HepG2 (cell line): ENCODE data around the gene CPZ. TPM values are rescaled to one million over a fixed set of nuclear protein-coding genes. Genes with fewer than 3 reads are reported as not detected.

ENCODE experiments used
- MBNL3 ChIP-seq: fragments of 250-450 bp; sonication (Bioruptor Pico); conservative IDR thresholded peaks from 2 replicates; pipeline ENCODE4 v1.8.0; 2022; ENCODE audit warnings: mild to moderate bottlenecking, inconsistent platforms
- NFKB2 ChIP-seq: sonication (generic); formaldehyde crosslinking; IDR thresholded peaks from 2 replicates; pipeline ENCODE4 v1.4.0; 2020; ENCODE audit warnings: missing genetic modification reagents, borderline replicate concordance
- PAWR ChIP-seq: sonication (generic); formaldehyde crosslinking; IDR thresholded peaks from 2 replicates; pipeline ENCODE4 v1.4.0; 2020; ENCODE audit warnings: missing genetic modification reagents, mild to moderate bottlenecking, borderline replicate concordance
- ZNF136 ChIP-seq: sonication (generic); formaldehyde crosslinking; IDR thresholded peaks from 2 replicates; pipeline ENCODE4 v1.8.1; 2022; ENCODE audit warnings: low read depth, mild to moderate bottlenecking, moderate library complexity, missing genetic modification reagents
- ZNF562 ChIP-seq: sonication (generic); formaldehyde crosslinking; IDR thresholded peaks from 2 replicates; pipeline ENCODE4 v1.8.0; 2022; ENCODE audit warnings: missing genetic modification reagents, borderline replicate concordance
- ZNF563 ChIP-seq: sonication (generic); formaldehyde crosslinking; IDR thresholded peaks from 2 replicates; pipeline ENCODE4 v1.8.0; 2022; ENCODE audit warnings: mild to moderate bottlenecking, moderate library complexity, missing genetic modification reagents
- ZNF569 ChIP-seq: sonication (generic); formaldehyde crosslinking; IDR thresholded peaks from 2 replicates; pipeline ENCODE4 v1.5.0; 2020; ENCODE audit warnings: mild to moderate bottlenecking, missing genetic modification reagents, moderate library complexity, borderline replicate concordance
- ZNF7 ChIP-seq: IDR thresholded peaks from 2 replicates; pipeline ENCODE4 v1.6.1; 2016; ENCODE audit warnings: missing biosample characterization, missing genetic modification reagents
- polyA plus RNA-seq, 8 experiments: library from polyadenylated mRNA; depleted of rRNA in 3 of 8; stranded (reverse) in 7 of 8; unstranded in 1 of 8; fragments of >200 nt; fragmentation: Illumina TruSeq in 4 of 8; extraction: Trizol in 4 of 8; gene quantifications; 2 replicates each; pipeline versions ENCODE4 v1.2.1 to v1.2.3, GENCODE V29; 2011 to 2016; ENCODE audit warnings: low read depth in 4 of 8, missing spikeins in 1 of 8, mixed read lengths in 1 of 8; ENCODE audit not compliant: insufficient read depth in 1 of 8
- total RNA-seq, 5 experiments: library from RNA; depleted of rRNA; stranded (reverse); fragments of >200 nt; fragmentation: Illumina TruSeq; extraction: Trizol; gene quantifications; 2 replicates each; pipeline ENCODE4 v1.2.3, GENCODE V29; 2016; ENCODE audit warnings: low read depth in 1 of 5
- TF ChIP-seq, protein P1 (sequence below): sonication (generic); formaldehyde crosslinking; IDR thresholded peaks from 2 replicates; pipeline ENCODE4 v1.5.1; 2020; ENCODE audit warnings: mild to moderate bottlenecking, missing genetic modification reagents, borderline replicate concordance
- TF ChIP-seq, protein P2 (sequence below): sonication (generic); formaldehyde crosslinking; IDR thresholded peaks from 2 replicates; pipeline ENCODE4 v1.4.0; 2020; ENCODE audit warnings: missing genetic modification reagents, mild to moderate bottlenecking, borderline replicate concordance
- TF ChIP-seq, protein P3 (sequence below): sonication (generic); formaldehyde crosslinking; IDR thresholded peaks from one replicate; pipeline ENCODE4 v1.5.1; 2020; ENCODE audit warnings: mild to moderate bottlenecking, missing genetic modification reagents; ENCODE audit errors: not compliant biosample characterization

The CPZ gene
- total and polyA plus RNA-seq, 2 of the 13 experiments (the other 11 are each of a cell fraction or from before 2014, with no cell fraction given): 0.58 to 0.61 TPM

GRCh38 chr4:8580321-8581093, 12.1 kb upstream of the CPZ start, which contains the start of gene GPR78 (continued):
- TF ChIP-seq MBNL3 (CRISPR knock-in tag): no peak
- TF ChIP-seq, protein P1, sequence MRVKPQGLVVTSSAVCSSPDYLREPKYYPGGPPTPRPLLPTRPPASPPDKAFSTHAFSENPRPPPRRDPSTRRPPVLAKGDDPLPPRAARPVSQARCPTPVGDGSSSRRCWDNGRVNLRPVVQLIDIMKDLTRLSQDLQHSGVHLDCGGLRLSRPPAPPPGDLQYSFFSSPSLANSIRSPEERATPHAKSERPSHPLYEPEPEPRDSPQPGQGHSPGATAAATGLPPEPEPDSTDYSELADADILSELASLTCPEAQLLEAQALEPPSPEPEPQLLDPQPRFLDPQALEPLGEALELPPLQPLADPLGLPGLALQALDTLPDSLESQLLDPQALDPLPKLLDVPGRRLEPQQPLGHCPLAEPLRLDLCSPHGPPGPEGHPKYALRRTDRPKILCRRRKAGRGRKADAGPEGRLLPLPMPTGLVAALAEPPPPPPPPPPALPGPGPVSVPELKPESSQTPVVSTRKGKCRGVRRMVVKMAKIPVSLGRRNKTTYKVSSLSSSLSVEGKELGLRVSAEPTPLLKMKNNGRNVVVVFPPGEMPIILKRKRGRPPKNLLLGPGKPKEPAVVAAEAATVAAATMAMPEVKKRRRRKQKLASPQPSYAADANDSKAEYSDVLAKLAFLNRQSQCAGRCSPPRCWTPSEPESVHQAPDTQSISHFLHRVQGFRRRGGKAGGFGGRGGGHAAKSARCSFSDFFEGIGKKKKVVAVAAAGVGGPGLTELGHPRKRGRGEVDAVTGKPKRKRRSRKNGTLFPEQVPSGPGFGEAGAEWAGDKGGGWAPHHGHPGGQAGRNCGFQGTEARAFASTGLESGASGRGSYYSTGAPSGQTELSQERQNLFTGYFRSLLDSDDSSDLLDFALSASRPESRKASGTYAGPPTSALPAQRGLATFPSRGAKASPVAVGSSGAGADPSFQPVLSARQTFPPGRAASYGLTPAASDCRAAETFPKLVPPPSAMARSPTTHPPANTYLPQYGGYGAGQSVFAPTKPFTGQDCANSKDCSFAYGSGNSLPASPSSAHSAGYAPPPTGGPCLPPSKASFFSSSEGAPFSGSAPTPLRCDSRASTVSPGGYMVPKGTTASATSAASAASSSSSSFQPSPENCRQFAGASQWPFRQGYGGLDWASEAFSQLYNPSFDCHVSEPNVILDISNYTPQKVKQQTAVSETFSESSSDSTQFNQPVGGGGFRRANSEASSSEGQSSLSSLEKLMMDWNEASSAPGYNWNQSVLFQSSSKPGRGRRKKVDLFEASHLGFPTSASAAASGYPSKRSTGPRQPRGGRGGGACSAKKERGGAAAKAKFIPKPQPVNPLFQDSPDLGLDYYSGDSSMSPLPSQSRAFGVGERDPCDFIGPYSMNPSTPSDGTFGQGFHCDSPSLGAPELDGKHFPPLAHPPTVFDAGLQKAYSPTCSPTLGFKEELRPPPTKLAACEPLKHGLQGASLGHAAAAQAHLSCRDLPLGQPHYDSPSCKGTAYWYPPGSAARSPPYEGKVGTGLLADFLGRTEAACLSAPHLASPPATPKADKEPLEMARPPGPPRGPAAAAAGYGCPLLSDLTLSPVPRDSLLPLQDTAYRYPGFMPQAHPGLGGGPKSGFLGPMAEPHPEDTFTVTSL (CRISPR knock-in tag): no peak
- TF ChIP-seq ZNF7: peak; percentile 34; the same call in 1 of the 2 replicates
- TF ChIP-seq, protein P2, sequence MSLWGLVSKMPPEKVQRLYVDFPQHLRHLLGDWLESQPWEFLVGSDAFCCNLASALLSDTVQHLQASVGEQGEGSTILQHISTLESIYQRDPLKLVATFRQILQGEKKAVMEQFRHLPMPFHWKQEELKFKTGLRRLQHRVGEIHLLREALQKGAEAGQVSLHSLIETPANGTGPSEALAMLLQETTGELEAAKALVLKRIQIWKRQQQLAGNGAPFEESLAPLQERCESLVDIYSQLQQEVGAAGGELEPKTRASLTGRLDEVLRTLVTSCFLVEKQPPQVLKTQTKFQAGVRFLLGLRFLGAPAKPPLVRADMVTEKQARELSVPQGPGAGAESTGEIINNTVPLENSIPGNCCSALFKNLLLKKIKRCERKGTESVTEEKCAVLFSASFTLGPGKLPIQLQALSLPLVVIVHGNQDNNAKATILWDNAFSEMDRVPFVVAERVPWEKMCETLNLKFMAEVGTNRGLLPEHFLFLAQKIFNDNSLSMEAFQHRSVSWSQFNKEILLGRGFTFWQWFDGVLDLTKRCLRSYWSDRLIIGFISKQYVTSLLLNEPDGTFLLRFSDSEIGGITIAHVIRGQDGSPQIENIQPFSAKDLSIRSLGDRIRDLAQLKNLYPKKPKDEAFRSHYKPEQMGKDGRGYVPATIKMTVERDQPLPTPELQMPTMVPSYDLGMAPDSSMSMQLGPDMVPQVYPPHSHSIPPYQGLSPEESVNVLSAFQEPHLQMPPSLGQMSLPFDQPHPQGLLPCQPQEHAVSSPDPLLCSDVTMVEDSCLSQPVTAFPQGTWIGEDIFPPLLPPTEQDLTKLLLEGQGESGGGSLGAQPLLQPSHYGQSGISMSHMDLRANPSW (CRISPR knock-in tag): no peak
- TF ChIP-seq NFKB2 (CRISPR knock-in tag): peak; percentile 71; the same call in 1 of the 2 replicates
- TF ChIP-seq PAWR: no peak
- no peak for TF ChIP-seq ZNF569 (CRISPR knock-in tag)
- no peak for TF ChIP-seq ZNF136 (CRISPR knock-in tag)
- no peak for TF ChIP-seq ZNF562 (CRISPR knock-in tag)
- TF ChIP-seq ZNF563 (CRISPR knock-in tag): peak; percentile 70; the same call in 1 of the 2 replicates
- TF ChIP-seq, protein P3, sequence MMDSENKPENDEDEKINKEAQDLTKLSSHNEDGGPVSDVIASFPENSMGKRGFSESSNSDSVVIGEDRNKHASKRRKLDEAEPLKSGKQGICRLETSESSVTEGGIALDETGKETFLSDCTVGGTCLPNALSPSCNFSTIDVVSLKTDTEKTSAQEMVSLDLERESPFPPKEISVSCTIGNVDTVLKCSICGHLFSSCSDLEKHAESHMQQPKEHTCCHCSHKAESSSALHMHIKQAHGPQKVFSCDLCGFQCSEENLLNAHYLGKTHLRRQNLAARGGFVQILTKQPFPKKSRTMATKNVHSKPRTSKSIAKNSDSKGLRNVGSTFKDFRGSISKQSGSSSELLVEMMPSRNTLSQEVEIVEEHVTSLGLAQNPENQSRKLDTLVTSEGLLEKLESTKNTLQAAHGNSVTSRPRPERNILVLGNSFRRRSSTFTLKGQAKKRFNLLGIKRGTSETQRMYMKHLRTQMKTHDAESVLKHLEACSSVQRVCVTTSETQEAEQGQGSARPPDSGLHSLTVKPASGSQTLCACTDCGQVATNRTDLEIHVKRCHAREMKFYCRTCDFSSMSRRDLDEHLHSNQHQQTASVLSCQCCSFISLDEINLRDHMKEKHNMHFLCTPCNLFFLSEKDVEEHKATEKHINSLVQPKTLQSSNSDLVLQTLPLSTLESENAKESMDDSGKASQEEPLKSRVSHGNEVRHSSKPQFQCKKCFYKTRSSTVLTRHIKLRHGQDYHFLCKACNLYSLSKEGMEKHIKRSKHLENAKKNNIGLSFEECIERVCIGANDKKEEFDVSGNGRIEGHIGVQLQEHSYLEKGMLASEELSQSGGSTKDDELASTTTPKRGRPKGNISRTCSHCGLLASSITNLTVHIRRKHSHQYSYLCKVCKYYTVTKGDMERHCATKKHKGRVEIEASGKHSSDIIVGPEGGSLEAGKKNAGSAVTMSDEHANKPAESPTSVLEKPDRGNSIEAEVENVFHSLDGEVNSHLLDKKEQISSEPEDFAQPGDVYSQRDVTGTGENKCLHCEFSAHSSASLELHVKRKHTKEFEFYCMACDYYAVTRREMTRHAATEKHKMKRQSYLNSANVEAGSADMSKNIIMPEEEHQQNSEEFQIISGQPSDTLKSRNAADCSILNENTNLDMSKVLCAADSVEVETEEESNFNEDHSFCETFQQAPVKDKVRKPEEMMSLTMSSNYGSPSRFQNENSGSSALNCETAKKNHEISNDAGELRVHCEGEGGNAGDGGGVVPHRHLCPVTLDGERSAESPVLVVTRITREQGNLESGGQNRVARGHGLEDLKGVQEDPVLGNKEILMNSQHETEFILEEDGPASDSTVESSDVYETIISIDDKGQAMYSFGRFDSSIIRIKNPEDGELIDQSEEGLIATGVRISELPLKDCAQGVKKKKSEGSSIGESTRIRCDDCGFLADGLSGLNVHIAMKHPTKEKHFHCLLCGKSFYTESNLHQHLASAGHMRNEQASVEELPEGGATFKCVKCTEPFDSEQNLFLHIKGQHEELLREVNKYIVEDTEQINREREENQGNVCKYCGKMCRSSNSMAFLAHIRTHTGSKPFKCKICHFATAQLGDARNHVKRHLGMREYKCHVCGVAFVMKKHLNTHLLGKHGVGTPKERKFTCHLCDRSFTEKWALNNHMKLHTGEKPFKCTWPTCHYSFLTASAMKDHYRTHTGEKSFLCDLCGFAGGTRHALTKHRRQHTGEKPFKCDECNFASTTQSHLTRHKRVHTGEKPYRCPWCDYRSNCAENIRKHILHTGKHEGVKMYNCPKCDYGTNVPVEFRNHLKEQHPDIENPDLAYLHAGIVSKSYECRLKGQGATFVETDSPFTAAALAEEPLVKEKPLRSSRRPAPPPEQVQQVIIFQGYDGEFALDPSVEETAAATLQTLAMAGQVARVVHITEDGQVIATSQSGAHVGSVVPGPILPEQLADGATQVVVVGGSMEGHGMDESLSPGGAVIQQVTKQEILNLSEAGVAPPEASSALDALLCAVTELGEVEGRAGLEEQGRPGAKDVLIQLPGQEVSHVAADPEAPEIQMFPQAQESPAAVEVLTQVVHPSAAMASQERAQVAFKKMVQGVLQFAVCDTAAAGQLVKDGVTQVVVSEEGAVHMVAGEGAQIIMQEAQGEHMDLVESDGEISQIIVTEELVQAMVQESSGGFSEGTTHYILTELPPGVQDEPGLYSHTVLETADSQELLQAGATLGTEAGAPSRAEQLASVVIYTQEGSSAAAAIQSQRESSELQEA: no peak
